Measurements from ENCODE around the gene GCC1.
"Not testable (repeated sequence)": the region's sequence is repeated elsewhere in the genome, so short reads cannot be mapped to it uniquely, and the experiment has no call there.

DNA sequence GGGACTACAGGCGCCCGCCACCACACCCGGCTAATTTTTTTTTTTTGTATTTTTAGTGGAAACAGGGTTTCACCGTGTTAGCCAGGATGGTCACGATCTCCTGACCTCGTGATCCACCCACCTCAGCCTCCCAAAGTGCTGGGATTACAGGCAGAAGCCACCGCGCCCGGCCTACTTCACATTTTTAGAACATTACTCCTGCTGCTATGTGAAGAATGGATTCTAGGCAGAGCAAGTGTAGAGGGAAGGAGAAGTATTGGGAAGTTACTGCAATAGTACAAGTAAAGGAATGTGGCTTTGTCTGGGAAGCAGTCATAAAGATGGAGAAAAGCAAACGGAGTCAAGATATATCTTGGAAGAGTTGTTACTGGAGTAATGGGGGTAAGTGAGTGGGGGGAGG is 44.9 kb downstream of the GCC1 start:
- TF ChIP-seq, protein P1, sequence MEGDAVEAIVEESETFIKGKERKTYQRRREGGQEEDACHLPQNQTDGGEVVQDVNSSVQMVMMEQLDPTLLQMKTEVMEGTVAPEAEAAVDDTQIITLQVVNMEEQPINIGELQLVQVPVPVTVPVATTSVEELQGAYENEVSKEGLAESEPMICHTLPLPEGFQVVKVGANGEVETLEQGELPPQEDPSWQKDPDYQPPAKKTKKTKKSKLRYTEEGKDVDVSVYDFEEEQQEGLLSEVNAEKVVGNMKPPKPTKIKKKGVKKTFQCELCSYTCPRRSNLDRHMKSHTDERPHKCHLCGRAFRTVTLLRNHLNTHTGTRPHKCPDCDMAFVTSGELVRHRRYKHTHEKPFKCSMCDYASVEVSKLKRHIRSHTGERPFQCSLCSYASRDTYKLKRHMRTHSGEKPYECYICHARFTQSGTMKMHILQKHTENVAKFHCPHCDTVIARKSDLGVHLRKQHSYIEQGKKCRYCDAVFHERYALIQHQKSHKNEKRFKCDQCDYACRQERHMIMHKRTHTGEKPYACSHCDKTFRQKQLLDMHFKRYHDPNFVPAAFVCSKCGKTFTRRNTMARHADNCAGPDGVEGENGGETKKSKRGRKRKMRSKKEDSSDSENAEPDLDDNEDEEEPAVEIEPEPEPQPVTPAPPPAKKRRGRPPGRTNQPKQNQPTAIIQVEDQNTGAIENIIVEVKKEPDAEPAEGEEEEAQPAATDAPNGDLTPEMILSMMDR (IDR thresholded peaks at IDR 0.05; ENCODE audit: low read depth, low read length, poor library complexity, severe bottlenecking) = not testable (repeated sequence)
- TF ChIP-seq EZH2phosphoT487 (IDR thresholded peaks at IDR 0.05; ENCODE audit: borderline replicate concordance, low read length) = not testable (repeated sequence)

Measured in DOHH2 (cell line).